ENCODE data around the gene ADK.

GRCh38 chr10:74683621-74684364 is 532.8 kb downstream of the ADK start:
- no peak for TF ChIP-seq POLR2AphosphoS5 (IDR thresholded peaks at IDR 0.05)
- TF ChIP-seq CTCF (IDR thresholded peaks at IDR 0.05): no peak

All from stomach (tissue), 4 donors.